Activated CD8-positive, alpha-beta memory T cell treated with anti-CD3 and anti-CD28 coated beads, Interleukin-2, amount 50 U/mL, for 1 hour (primary cell): ENCODE measurements around the gene UGT1A5.
"Not testable (repeated sequence)": the region's sequence is repeated elsewhere in the genome, so short reads cannot be mapped to it uniquely, and the experiment has no call there.

Experiments
- DNase-seq: peaks from one replicate; pipeline ENCODE4 v3.0.0-alpha.2; 2020; ENCODE audit errors: extremely low read depth

UGT1A5 gene

DNA sequence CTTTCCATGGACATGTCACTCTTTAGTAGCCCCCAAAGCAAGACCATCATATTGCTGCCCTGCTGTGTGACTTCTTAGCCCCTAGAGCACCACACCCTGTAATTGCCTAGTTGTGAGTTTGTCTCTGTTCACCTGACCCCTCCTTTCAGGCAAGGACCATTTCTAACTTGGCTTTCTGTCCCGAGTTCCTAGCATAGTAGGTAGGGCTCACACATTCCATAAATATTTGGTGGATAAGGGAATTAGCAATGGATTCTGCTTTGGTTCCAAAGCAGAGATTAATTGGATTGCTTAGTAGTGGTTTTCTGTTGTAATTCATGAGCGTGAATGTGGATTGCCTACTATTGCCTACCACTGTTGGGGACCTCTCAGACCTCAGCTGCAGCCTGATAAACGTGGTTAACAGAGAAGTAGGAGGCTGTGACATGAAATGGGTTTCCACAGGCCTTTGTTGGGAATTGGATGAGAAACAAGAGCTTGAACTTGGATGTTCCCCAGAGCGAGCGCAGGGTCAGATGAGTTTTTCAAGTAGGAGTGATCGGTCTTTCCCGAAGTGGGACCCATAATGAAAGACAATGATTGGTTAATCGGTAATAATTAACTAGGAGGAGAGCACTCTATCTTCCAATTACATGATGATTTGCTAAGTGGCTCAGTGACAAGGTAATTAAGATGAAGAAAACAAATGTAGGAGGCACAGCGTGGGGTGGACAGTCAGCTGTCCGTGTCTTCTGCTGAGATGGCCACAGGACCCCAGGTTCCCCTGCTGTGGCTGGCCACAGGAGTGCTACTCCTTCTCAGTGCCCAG lies 34.0 kb downstream of the UGT1A5 start:
- no peak for DNase-seq

- no peak for DNase-seq
Measured at GRCh38 chr2:233747283-233747544, 34.5 kb downstream of the UGT1A5 start.

GRCh38 chr2:233750689-233751088 lies 38.0 kb downstream of the UGT1A5 start:
- DNase-seq: not testable (repeated sequence)

DNA sequence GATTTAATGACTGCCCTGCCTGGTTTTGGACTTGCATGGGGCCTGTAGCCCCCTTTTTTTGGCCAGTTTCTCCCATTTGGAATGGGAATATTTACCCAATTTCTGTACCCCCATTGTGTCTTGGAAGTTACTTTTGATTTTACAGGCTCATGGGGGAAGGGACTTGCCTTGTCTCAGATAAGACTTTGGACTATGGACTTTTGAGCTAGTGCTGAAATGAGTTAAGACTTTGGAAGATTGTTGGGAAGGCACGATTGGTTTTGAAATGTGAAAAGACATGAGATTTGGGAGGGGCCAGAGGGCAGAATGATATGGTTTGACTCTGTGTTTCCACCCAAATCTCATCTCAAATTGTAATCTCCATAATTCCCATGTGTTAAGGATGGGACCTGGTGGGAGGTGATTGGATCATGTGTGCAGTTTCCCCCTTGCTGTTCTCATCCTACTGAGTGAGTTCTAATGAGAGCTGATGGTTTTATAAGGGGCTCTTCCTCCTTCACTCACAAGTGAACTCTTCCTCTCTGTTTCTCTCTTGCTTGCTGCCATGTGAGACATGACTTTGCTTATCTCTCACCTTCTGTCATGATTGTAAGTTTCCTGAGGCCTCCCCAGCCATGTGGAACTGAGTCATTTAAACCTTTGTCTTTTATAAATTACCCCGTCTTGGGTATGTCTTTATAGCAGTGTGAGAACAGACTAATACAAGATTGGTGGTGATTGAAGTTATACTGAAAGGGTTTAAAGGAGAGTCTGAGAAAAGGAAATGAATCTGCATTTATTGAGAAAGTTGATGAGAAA lies 38.7 kb downstream of the UGT1A5 start:
- DNase-seq: not testable (repeated sequence)

GRCh38 chr2:233754872-233755611 lies 42.3 kb downstream of the UGT1A5 start:
- no peak for DNase-seq

- DNase-seq: no peak
Measured at GRCh38 chr2:233756429-233757081, 43.8 kb downstream of the UGT1A5 start.

GRCh38 chr2:233758141-233758540 lies 45.4 kb downstream of the UGT1A5 start:
- DNase-seq: no peak

- no peak for DNase-seq
Measured at GRCh38 chr2:233758849-233759248, 46.1 kb downstream of the UGT1A5 start.

- no peak for DNase-seq
Measured at GRCh38 chr2:233760043-233760442, 47.3 kb downstream of the UGT1A5 start, which contains the start of gene UGT1A1. Gene UGT1A1, plus strand, starts transcription at chr2:233760270. Its CDS starts 18 bp downstream, at chr2:233760288.

GRCh38 chr2:233761040-233761769 lies 48.5 kb downstream of the UGT1A5 start:
- DNase-seq: no peak

DNA sequence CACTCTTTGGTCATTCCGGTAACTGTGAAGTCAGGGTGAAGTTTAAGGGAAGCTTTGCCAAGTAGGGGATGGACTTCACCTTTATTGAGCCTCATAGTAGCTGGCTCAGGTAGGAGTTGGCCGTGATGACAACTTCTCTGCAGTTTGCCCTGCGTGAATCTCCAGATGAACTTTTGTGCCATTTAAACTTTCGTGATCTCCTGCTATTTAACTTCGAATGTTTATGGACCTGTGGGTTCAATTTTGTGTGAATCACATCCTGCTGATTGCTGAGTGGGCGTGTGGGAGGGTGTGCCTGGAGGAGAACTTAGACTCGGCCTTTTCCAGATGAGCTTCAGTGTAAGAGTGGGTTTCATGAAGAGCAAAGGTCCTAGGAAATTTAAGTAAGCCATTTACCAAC lies 51.6 kb downstream of the UGT1A5 start:
- DNase-seq: no peak

DNA sequence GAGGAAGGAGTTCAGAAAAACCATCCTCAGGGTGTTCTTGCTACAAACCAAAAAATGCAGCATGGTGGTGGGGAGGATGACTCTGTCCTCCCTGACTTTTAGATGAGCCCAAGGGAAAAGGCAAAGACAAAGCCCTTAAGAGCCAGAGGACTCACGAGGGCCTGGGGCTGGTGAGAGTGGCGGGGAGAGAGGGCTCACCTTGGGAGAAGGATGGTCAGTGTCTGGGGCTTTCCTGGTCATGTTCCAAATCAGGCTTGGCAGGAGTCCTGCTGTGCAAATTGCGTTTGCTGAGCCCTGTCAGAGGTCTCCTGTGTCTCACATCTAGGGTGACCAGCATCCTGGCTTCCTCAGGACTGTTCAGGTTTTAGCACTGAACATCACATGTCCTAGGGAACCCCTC lies 52.1 kb downstream of the UGT1A5 start:
- DNase-seq: no peak

- no peak for DNase-seq
Measured at GRCh38 chr2:233766416-233766815, 53.7 kb downstream of the UGT1A5 start.

DNA sequence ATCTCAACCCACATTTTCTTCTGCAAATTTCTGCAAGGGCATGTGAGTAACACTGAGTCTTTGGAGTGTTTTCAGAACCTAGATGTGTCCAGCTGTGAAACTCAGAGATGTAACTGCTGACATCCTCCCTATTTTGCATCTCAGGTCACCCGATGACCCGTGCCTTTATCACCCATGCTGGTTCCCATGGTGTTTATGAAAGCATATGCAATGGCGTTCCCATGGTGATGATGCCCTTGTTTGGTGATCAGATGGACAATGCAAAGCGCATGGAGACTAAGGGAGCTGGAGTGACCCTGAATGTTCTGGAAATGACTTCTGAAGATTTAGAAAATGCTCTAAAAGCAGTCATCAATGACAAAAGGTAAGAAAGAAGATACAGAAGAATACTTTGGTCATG lies 55.4 kb downstream of the UGT1A5 start:
- no peak for DNase-seq

DNA sequence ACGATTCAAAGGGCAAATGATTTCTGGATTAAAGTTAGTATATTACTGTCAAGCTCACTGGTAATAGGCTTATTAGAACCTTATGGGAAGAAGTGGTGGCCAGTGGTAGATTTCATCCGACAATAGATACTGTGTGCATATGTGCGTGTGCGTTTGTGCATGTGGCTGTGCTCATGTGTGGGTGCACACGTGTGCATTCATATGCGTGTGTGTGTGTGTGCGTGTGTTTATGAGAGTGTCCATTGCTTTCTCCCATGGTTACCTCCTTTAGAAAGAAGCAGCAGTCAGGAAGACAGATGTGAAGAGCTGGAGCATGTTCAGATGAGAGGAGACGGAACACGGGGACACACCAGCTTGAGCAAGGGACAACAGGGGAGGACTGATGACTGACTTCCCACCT lies 56.6 kb downstream of the UGT1A5 start:
- DNase-seq: no peak

- DNase-seq: no peak
Measured at GRCh38 chr2:233772153-233772552, 59.4 kb downstream of the UGT1A5 start.

DNA sequence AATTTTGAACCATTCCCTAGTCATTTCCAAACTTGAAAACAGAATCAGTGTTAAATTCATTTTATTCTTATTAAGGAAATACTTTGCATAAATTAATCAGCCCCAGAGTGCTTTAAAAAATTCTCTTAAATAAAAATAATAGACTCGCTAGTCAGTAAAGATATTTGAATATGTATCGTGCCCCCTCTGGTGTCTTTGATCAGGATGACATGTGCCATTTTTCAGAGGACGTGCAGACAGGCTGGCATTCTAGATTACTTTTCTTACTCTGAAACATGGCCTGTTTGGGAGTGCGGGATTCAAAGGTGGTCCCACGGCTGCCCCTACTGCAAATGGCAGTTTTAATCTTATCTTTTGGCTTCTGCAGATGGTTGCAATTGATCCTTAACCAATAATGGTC lies 59.9 kb downstream of the UGT1A5 start:
- no peak for DNase-seq

DNA sequence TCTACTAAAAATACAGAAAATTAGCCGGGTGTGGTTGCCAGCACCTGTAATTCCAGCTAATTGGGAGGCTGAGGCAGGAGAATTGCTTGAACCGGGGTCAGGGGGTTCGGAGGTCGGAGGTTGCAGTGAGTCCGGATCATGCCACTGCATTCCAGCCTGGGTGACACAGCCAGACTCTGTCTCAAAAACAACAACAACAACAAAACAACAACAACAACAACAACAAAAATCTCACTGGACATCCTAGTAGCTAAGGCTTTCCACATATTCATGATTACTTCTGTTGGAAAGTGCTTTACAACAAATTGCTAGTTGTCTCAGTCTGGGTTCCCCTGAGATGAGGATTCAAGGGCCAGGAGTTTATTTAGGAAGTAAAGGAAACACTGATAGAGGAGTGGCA lies 61.1 kb downstream of the UGT1A5 start:
- no peak for DNase-seq

DNA sequence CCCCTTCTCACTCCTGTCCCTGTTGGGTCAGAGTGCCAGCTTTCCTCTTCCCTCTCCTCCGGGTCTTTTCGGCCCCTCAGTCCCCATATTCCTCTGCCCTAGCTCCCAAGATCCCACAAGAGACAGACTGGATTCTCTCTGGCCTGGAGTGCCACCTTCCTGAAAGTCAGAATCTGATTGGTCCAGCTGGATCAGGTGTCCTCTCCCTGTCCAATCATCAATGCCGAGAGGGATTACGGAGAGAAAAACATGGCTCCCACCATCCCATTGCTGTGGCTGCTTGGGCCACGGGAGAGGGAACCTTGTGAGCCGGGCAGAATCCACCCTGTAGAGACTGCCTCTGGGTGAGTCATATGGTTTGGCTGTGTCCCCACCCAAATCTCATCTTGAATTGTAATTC lies 62.7 kb downstream of the UGT1A5 start:
- no peak for DNase-seq

DNA sequence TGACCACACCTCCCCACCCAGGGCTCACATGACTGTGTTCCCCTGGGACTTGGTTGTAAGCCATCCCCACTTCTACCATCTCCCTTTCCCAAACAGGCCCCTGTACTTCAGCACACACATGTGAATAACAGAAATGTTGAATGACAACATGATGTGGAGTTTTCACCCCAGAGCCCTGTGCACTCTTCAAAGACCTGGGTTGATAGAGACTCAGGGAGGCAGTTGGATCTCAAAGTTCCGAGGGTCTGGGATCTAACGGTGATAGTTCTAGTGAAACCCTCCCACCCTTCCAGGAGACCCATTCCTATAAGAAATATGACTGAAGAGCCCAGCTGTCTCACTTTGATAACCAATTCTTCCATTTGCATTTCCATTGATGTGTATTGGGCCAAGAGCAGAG lies 65.3 kb downstream of the UGT1A5 start, which contains the start of gene MROH2A:
TSS of gene MROH2A (plus strand) at position 301 of the 400 bp plus-strand sequence. CDS start 1,029 bp downstream, outside the sequence.
- no peak for DNase-seq

- no peak for DNase-seq
Measured at GRCh38 chr2:233779722-233780121, 67.0 kb downstream of the UGT1A5 start.
